Muscle layer of duodenum (tissue), 2 donors: ENCODE measurements around the gene SLC5A10.

Source experiments
- H3K27ac ChIP-seq: one replicate; pipeline ENCODE4 v1.7.0; 2013; ENCODE audit warnings: mild to moderate bottlenecking, low read length
- H3K27me3 ChIP-seq: one replicate; pipeline ENCODE4 v1.7.0; 2013; ENCODE audit warnings: low read depth, mild to moderate bottlenecking, control low read depth, low read length
- H3K36me3 ChIP-seq, 2 donors: one replicate each; pipeline ENCODE4 v1.7.0; 2013; ENCODE audit warnings: low read length in 2 of 2, control low read depth in 1 of 2, mild to moderate bottlenecking in 1 of 2; ENCODE audit not compliant: insufficient read depth in 2 of 2, control insufficient read depth in 1 of 2
- H3K4me1 ChIP-seq, 2 donors: one replicate each; pipeline ENCODE4 v1.7.0; 2013; ENCODE audit warnings: low read length in 2 of 2, mild to moderate bottlenecking in 2 of 2, control low read depth in 1 of 2, moderate library complexity in 1 of 2; ENCODE audit not compliant: insufficient read depth in 2 of 2, control insufficient read depth in 1 of 2
- H3K4me3 ChIP-seq, 2 donors: one replicate each; pipeline ENCODE4 v1.7.0; 2013; ENCODE audit warnings: low read length in 2 of 2, low read depth in 1 of 2, mild to moderate bottlenecking in 1 of 2
- H3K9me3 ChIP-seq, 2 donors: one replicate each; pipeline ENCODE4 v1.7.0; 2013; ENCODE audit warnings: low read length in 2 of 2, control low read depth in 1 of 2, mild to moderate bottlenecking in 1 of 2; ENCODE audit not compliant: control insufficient read depth in 1 of 2
- donor health status: healthy.

SLC5A10 gene

DNA sequence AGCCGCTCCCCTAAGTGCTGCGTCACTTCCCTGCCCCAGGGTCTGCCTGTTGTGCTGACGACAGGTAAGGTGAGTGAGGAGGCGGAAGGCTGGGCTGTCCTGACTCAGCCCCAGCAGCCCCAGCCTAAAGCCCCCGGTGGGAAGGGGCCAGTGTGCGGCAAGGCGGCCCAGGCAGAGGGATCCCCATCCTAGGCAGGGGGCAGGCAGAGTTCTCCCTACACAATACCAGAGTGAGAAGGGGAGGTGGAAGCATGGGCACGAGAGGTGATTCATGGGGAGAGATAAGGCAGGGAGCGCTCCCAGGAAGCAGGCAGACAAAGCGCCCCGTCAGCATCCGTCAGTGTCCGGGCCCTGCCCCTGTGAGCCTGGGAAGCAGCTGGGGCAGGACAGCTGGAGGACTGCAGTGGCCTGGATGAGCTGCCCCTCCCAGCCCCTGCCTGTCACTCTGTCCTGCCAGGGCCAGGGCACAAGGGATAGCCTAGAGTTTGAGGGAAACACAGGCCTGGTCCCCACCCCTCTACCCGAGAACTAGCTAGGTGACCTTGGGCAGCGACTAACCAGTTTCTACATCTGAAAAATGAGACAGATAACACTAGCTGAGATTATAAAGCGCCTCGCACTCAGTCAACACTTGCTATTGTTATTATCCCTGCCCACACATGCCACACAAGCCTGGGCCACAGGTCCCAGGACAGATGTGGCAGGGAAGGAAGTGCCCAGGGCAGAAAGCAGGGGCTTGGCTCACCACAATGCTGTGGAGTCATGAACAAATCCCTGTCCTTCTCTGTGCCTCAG is 48.8 kb downstream of the SLC5A10 start:
- no peaks in the 10 kb centered on the region for H3K4me1 ChIP-seq
- peaks cover 0 to 7% of the 10 kb centered on the region in 2 donors for H3K36me3 ChIP-seq
- H3K27ac ChIP-seq = no peak overlapping the region
- no peaks in the 10 kb centered on the region for H3K27me3 ChIP-seq
- no peak overlapping the region for H3K4me3 ChIP-seq
- H3K9me3 ChIP-seq = peaks cover 0 to 7% of the 10 kb centered on the region in 2 donors

DNA sequence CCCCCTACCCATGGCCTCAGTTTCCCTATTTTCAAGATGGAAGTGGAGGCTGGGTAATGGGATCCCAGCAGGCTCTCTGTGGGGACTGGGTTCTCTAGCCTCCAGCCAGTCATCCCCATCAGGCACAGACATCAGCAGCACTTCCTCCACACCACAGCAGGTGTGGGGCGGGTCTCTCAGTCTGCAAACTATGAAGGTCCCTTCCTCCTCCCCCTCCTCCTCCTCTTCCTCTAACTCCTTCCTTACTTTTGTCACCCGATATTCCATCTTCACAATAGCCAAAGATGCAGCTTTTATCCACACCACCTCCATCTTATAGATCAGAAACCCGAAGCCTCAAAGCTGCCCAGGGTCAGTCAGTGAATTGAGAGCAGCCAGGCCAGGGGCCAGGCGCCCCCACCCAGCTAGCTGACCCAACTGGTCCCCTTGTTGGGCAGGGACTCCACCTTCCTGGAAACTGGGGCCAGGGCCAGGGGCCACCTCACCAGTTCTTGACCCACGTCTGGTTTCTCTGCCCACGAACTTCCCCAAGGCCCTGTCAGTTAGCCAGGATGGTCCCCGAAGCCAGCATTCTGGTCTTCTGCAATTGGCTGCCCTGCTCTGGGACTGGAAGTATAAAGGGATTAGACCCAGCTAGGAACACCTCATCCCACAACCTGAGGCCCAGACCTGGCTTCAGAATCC is 50.1 kb downstream of the SLC5A10 start:
- peak overlapping the region in 1 of 2 donors; percentile 8 for H3K4me3 ChIP-seq
- H3K4me1 ChIP-seq = no peaks in the 10 kb centered on the region
- H3K27ac ChIP-seq = no peak overlapping the region
- peaks cover 0 to 2% of the 10 kb centered on the region in 2 donors for H3K9me3 ChIP-seq
- H3K36me3 ChIP-seq = no peaks in the 10 kb centered on the region
- H3K27me3 ChIP-seq = no peaks in the 10 kb centered on the region

DNA sequence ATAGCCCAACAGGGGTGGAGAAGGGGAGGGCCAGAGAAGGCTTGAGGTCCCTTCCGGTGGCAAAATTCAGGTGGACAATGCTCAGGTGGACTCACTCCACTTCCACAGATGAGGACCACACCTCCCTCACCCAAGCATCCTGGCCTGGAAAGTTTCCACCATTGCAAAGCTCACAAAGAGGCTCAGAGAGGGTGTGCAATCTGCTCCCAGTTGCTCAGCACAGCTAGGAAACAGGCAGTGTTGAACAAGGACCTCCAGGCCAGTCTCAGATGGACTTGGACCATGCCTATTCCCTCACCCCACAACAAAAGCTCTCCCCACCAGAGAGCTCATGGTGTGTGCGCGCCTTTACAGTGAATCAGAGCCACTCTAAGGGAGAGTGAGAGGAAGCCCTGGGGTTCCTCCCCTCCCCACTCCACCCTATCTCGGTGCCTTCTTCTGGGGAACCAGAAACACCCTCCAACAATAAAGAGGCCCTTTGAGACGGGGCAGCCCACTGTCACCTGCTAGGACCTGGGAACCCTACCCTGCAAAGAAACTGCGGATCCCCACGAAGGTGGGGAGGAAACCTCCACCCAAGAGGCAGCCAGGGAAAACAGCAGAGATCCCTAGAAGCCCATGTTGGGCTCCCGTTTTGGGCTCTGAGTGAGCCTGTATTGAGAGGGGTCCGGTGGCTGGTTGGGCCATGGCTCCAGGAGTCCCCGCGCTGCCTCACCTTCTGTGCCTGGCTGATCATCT is 51.0 kb downstream of the SLC5A10 start:
- Histone ChIP-seq H3K4me1 (no peaks in the 10 kb centered on the region), H3K27ac (no peak overlapping the region), H3K36me3 (no peaks in the 10 kb centered on the region), H3K9me3 (peaks cover 0 to 2% of the 10 kb centered on the region in 2 donors), H3K4me3 (peak overlapping the region; percentile 33 to 67), H3K27me3 (no peaks in the 10 kb centered on the region)

DNA sequence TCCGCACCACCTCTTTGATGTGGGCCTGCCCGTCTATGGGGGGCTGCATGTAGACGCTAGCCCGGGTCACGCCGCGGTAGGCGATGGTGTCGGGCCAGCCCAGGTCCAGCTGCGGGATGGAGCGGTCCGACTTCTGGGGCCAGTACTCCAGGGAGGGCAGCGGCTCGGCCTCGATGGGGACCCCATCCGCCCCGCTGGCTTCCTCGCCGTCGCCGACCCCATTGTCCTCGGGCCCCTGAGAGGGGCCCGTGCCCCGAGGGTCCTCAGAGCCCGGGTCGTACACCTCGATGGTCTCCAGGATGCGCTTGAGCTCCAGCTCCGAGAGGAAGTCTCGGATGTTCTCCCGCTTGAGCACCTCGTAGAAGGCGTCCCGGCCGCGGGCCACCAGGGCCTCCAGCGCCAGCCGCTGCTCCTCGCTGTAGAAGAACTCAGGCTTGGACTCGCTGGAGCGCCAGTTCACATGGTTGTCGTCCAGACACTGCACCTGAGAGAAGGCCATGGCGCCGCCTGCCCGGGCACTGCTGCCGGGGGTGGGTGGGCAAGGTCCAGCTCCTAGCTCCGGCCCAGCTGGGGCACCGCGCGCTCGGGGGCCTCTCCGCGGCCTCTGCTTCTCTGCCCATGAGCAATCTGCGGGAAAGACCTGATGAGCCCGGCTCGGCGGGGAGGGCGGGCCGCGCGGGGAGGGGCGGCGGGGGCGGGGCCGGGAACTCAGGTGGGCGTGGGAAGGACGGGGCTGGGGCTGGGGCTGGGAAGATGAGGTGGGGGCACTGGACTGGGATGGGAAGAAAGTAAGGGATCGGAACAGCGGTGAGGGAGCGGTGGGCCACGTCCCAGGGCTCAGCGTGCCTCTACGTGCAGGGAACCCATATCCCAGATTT is 51.8 kb downstream of the SLC5A10 start:
- Histone ChIP-seq H3K27ac (no peak overlapping the region), H3K27me3 (no peaks in the 10 kb centered on the region), H3K36me3 (no peaks in the 10 kb centered on the region), H3K9me3 (peaks cover 0 to 2% of the 10 kb centered on the region in 2 donors), H3K4me3 (peak overlapping the region; percentile 50 to 67), H3K4me1 (no peaks in the 10 kb centered on the region)

DNA sequence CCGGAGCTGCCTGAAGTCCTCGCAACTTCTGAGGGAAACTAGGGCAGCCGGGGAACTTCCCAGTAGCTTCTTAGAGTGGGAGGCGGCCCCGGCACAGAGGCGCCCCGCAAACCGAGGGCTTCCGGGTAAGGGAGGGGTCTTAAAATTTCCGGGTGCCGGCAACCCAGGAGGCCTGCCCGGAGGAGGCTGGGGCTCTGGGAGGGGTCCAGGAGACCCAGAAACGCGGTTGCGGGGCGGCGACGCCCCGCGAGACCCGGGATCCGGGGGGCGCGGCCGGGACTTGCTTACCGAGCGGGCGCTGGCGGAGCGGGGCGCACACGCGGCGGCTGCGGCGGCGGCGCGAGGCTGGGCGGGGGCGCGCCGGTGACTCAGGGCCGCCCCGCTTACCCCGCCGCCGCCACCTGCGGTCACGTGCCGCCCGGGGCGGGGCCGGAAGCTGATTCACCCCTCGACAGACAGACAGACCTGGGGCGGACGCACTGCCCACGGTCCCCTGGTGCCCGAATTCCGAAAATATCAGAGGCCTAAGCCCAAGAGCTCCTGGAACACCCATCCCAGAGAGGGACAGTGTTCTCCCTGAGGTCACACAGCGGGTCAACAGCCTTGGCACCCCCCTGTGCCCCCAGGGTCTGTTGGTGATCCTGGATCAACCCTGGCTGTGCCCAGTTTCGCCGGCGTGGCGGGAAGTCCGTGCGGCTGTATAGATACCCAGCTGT is 52.6 kb downstream of the SLC5A10 start, which contains the start of gene FAM83G:
Gene FAM83G, minus strand, starts transcription at position 344 of the 716 bp plus-strand sequence. CDS start 723 bp downstream, outside the sequence.
- no peaks in the 10 kb centered on the region for H3K36me3 ChIP-seq
- no peaks in the 10 kb centered on the region for H3K27me3 ChIP-seq
- peak within 1 kb of the TSS; percentile 69 for H3K27ac ChIP-seq
- peak within 1 kb of the TSS; percentile 50 to 67 for H3K4me3 ChIP-seq
- no peaks in the 10 kb centered on the region for H3K4me1 ChIP-seq
- peaks cover 0 to 2% of the 10 kb centered on the region in 2 donors for H3K9me3 ChIP-seq

DNA sequence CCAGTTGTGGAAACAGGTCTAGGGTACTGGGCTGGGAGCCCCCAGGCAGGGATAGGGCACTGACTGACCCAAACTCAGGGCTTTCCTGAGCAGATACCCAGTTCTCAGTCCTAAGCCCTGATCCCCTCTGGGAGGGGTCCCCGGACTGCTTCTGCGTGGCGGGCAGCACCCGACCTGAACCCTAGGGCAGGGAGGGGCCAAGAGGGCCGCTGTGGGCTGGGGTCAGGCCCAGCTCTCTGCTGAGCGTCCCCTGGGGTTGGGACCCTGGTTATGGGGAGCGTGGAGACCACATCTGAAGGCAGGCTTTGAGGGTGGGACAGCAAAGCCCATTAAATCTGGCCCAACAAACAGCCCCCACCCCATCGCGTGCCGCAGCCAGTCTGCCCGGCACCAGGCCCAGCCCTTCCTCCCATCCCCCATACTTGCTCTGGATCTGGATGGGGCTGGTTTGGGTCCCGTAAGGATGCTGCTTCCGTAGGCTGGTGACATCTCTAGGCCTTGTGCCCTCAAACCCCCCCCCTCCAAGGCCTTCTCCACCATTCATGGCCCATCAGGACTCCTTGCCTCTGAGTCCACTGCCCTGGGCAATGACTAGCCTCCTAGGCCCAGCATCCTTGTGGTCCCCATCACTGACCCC is 53.3 kb downstream of the SLC5A10 start:
- Histone ChIP-seq H3K9me3 (peaks cover 0 to 2% of the 10 kb centered on the region in 2 donors), H3K36me3 (no peaks in the 10 kb centered on the region), H3K4me3 (peak overlapping the region in 1 of 2 donors; percentile 39), H3K4me1 (no peaks in the 10 kb centered on the region), H3K27ac (peak overlapping the region; percentile 69), H3K27me3 (no peaks in the 10 kb centered on the region)

DNA sequence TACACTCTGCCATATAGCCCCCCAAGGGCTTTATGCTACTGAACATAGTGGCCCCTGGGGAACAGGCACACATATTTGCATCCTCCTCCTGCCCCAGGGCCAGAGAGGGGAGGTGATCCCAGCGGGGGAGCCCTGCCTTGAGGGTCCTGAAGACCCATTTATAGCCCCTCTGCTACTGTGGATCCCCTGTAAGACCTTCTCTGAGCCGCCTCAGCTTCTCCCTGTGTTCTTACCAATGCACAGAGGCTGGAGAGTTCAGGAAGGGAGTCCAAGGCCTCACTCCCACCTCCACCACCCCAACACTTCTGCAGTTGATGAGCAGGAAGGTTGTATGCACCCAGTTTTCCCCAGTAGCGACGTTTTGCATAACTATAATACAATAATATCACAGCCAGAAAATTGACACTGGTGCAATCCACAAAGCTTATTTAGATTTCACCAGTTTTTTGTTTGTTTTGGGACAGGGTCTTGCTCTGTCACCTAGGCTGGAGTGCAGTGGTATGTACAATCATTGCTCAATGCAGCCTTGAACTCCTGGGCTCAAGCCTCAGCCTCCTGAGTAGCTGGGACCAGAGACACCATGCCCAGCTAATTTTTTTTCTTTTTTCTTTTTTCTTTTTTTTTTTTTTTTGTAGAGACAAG is 53.9 kb downstream of the SLC5A10 start:
- Histone ChIP-seq H3K36me3 (no peaks in the 10 kb centered on the region), H3K4me1 (no peaks in the 10 kb centered on the region), H3K27ac (no peak overlapping the region), H3K27me3 (no peaks in the 10 kb centered on the region), H3K9me3 (peaks cover 0 to 2% of the 10 kb centered on the region in 2 donors), H3K4me3 (no peak overlapping the region)

DNA sequence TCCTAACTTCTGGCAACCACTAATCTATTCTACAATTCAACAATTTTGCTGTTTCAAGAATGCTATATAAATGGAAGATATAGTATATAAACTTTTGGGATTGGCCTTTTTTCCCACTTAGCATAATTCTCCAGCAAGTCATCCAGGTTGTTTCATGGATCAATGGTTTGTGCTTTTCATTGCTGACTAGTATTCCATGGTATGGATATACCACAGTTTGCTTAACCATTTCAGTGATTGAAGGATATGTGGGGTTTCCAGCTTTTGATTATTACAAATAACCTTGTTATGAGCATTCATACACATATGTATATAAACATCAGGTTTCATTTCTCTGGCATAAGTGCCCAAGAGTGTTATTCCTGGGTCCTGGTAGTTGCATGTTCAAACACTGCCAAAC is 54.7 kb downstream of the SLC5A10 start:
- H3K27ac ChIP-seq = no peak overlapping the region
- peaks cover 0 to 2% of the 10 kb centered on the region in 2 donors for H3K9me3 ChIP-seq
- H3K4me1 ChIP-seq = no peaks in the 10 kb centered on the region
- H3K27me3 ChIP-seq = no peaks in the 10 kb centered on the region
- H3K4me3 ChIP-seq = no peak overlapping the region
- H3K36me3 ChIP-seq = no peaks in the 10 kb centered on the region

DNA sequence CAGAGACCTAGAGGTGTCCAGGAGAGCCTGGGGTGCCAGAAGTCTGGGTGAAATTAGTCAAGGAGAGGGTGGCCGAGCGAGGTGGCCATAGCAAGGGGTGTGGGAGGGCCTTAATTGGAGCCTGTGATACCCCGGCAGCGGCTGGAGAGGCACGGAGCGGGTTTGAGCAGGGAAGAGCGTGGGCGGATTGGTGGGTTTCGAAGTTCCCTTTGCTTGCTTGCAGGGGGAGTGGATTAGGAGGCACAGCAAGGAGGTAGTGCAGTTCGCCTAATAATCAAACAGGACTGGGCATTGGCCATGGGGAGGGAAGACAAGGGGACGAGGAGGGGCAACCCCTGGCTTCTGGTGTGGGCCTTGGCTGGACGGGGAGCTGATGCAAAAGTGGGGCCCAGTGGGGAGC is 58.0 kb downstream of the SLC5A10 start:
- H3K4me1 ChIP-seq = no peaks in the 10 kb centered on the region

More for the DNA sequence above, 58.0 kb downstream of the SLC5A10 start:
- Histone ChIP-seq H3K4me3 (no peak overlapping the region), H3K36me3 (no peaks in the 10 kb centered on the region), H3K27me3 (no peaks in the 10 kb centered on the region), H3K27ac (no peak overlapping the region), H3K9me3 (peaks cover 0 to 2% of the 10 kb centered on the region in 2 donors)
